T47D (cell line): Measurements from ENCODE around the gene WNK2.
A peak's percentile ranks its signal among the peaks of the same experiment; 100 is the strongest.
"Not testable (repeated sequence)": the region's sequence is repeated elsewhere in the genome, so short reads cannot be mapped to it uniquely, and the experiment has no call there.

ENCODE experiments used
- DNase-seq, 2 experiments: peaks; one replicate each; pipeline versions ENCODE4 v3.0.0 to v3.0.0-alpha.2; 2011 to 2012; ENCODE audit warnings: low read depth in 1 of 2, low spot score in 1 of 2
- JUND ChIP-seq: IDR thresholded peaks from 2 replicates; pipeline ENCODE4 v1.6.1; 2012; ENCODE audit warnings: low read depth
- in situ Hi-C: cut with HindIII; loops from 2 replicates; pipeline ENCODE4 v1.10.0; 2016; ENCODE audit warnings: low sequenced_read_pairs, low pct_unique_long_range_greater_than_20kb

WNK2 gene

DNA sequence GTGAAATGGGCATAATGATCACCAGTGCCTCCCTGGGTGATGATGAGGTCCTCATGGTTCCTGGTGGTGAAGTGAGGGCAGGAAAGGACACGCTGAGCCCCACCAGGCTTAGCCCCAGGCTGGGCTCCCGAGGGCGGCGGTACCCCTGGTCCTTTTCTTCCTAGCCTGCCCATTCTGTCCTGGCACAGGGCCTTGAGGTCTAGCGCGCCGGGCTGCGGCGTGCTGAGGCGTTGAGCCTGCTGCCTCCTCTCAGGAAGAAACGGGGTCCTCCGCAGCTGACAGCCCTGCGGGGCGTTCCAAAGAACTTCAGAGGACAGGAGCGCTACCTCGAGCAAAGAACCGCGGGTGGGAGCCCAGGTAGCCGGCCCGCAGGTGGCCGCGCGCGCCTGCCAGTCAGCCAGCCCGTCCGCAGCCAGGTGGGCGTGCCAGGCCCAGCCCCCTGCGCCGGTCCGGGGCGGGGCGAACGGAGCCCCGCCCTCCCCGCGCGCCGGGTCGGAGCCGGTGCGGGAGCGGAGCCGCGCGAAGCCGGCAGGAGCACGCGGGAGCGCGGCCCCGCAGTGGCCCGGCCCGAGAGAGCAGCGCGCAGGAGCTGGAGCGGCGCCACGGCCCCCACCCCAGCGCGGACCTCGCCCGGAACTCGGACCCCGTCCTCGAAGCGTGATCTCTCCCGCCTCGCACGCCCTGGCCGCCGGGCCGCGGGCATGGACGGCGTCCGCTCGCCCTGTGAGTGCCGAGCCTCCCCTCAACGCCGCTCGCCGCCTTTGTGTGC is at the start of gene WNK2:
Gene WNK2 (plus strand): TSS at position 477 of the 769 bp plus-strand sequence. CDS start 791 bp downstream, outside the sequence.
- DNase-seq: peak; percentile 60 to 88
- TF ChIP-seq JUND: no peak
- in situ Hi-C loops: no loop called here

DNA sequence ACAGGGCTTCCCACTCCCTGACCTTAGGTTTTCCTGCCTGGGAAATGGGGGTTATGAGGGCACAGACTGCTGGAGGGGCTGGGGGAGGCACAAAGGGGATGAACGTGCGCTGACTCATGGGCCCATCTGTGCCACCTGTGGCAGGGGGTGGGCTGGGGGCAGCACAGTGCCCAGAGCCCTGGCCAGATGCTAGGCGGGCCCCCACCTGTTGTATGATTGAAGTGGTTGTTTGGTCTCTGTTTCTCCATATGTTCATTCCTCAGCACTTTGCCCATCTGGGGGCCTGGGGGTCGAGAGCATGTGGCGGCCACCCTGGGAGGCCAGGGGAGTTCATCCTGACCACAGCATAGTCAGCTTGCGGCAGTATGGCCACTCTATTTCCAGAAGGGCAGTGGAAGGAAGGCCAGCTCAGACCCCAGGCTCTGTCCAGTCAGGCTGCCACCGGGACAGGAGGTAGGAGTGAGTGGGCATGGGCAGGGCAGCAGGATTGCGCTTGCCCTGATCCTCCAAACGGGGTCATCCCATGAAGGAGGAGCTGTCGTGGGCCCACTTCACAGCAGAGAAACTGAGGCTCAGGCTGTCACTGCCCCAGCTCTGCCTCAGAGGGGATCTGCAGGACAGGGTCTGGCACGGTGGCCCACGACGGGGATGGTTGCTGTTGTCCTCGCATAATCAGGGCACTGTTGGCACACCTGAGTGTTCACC is 49.0 kb upstream of the WNK2 start:
- TF ChIP-seq JUND: no peak
- in situ Hi-C loops: no loop called here
- no peak for DNase-seq

DNA sequence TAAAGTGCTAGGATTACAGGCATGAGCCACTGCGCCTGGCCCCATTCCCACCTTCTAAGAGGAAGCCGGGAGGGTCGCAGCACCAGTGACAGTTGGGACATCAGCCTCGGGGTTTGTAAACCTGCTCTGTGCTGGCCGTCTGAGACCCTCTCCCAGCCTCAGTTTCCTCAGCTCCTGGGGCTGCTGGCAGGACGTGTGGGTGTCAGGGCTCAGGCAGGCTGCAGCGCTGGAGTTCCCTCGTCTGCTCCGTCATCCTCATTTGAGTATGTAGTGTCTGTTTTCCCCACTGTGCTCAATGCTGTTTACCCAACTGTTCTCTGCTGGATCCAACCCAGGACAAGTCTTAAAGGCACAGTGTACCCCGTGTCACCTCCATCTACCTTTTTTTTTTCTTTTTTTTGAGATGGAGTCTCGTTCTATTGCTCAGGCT is 47.9 kb upstream of the WNK2 start:
- in situ Hi-C loops: no loop called here
- no peak for TF ChIP-seq JUND
- peak in 1 of 2 experiments; percentile 72 for DNase-seq

DNA sequence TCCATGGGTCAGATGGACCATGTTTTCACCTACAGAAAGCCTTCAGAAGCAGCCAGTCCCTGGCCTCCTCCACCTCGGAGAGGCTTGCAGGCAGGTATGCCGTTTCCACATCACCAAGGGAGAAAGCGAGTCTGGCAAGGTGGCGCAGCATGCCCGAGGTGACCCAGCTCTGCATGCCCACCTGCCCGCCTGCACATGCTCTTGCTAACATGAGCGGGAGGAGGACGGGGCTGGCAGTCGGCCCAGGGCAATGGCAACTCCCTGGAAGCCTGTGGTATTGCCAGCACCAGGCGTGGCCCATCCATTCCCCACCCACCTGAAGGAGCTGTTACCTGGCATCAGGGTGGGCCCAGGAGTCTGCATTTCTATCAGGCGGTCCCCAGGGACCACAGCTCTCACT is 46.6 kb upstream of the WNK2 start:
- no peak for TF ChIP-seq JUND
- DNase-seq: no peak
- in situ Hi-C loops: no loop called here

DNA sequence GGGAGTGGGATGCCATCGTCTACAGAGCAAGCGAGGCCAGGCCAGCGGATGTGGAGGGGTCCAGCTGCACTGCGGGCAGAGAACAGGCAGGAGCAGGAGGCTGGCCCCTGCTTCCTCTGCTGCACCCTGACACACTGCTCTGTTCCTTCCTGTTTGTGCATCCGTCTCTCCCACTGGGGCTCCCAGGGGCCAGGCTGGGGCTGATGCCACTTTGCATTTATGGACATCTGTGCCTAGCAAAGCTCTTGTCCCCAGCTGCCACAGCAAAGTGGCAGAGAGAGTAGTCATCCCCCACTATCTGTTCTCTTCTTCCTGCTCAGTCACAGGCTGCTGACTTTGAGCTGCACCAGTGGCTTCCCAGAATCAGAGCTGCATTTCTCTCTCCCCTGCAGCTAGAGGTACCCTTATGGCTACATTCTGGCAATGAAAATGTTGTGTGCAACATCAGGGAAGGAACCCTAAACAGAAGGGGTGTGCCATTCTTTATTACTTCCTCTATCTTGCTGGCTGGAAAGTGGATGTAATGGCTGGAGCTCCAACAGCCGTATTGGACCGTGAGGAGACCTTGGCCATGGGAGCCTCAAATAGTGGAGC is 45.7 kb upstream of the WNK2 start:
- no peak for DNase-seq
- no peak for TF ChIP-seq JUND
- in situ Hi-C loops: no loop called here

DNA sequence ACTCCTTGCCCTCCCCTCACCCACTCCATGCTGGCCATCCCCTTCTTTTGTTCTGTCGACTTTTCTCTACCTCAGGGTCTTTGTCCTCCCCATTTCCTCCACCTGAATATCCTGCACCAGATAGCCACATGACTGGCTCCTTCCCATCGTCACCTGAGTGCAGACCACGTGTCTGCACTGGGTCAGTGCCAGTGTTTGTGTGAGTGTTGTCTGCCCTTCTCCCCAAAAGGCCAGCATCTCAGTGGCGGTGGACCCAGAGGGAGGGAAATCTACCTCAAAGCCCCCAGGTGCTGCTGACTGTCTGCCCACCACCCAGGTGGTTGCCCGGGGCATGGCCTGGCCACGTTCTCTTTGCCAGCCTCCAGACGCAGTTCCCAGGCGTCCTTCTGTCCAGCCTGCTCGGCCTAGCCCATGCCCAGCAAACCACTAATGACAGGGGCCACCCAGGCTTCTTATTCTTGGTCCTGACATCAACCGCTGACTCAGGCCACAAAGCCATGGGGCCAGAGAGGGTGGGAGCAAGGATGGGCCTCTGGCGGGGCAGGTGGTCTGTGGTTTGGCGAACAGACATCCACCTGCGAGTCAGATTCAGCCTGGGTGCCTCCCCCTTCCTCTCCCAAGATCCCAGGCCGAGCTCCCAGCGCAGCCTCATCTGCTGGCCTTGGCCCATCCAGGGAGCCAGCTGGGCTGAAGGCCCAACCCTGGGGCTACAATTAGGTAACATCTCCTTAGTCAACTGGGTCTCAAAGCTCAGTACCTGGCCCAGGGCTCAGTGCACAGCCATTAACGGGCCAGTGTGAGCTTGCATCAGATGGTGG is 44.4 kb upstream of the WNK2 start:
- TF ChIP-seq JUND: no peak
- in situ Hi-C loops: no loop called here
- no peak for DNase-seq

DNA sequence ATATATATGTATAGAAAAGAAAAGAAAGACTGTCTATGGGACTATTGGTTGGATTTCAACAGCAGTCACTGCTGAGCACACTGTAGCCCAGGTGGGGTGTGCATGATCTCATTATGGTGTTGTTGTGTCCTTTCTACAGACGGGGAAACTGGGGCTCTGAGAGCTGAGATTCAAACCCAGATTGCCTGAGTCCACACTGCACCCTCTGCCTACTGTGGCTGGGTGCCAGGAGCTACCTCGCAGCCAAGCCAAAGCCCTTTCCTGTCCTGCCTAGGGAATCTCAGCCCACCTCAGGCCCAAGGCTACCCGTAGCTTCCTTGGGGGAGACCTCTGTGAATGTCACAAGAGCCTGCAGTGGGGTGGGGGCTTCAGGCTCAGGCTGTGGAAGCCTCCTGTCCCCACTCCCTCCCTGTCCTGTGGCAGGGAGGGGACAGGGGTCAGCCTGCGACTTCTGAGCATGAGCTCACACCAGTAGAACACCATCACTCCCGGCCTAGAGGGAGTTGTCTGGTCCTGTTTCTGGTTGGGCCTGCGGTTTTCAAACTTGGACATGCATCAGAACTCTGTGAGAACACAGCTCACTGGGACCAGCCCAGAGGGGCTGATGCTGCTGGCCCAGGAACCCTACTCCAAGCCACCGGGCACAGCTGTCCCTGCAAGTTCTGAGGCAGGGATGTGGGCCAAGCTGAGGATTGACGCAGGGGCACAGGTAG is 42.0 kb upstream of the WNK2 start:
- DNase-seq: peak in 1 of 2 experiments; percentile 29
- in situ Hi-C loops: no loop called here

DNA sequence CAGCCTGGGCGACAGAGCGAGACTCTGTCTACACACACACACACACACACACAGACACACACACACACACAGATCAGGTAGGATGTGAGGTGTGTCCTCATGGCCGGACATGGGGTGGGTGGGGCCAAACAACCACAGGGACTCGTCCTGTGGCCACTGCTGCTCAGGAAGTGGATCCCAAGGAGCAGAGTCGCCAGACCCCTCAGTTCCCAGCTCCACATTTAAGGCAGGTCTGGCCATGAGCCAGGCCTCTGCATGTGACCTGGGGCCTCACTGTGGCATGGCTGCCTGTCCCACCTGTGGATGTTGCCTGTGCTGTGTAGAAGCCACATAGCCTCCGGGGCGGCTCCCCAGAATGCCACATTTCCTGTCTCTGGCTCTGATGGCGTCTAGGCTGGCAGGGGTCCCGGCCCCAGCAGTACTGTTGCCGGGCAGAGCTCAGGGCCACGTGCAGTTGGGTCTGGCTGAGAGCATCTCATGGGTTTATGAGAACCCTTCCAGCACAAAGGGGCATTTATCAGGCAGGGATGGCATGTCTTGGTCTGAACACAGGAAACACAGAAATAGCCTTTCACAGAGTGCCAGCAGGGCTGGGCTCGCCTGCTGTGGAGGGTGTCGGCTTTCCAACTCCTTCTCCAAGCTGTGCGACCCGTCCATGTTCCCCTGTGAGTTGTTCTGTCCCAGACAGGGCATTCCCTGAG is 40.0 kb upstream of the WNK2 start:
- in situ Hi-C loops: no loop called here
- DNase-seq: no peak
- TF ChIP-seq JUND: no peak

More for the DNA sequence above, 42.0 kb upstream of the WNK2 start:
- TF ChIP-seq JUND: no peak

DNA sequence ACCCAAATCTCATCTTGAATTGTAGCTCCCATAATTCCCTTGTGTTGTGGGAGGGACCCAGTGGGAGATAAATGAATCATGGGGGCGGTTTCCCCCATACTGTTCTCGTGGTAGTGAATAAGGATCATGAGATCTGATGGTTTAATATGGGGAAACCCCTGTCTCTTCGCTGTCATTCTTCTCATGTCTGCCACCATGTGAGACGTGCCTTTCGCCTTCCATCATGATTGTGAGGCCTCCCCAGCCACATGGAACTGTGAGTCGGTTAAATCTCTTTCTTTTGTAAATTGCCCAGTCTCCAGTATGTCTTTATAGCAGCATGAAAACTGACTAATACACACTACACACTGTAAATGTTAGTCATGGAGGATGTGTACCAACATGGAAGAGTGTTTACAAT is 37.2 kb upstream of the WNK2 start:
- DNase-seq, in situ Hi-C loops: not testable (repeated sequence)

DNA sequence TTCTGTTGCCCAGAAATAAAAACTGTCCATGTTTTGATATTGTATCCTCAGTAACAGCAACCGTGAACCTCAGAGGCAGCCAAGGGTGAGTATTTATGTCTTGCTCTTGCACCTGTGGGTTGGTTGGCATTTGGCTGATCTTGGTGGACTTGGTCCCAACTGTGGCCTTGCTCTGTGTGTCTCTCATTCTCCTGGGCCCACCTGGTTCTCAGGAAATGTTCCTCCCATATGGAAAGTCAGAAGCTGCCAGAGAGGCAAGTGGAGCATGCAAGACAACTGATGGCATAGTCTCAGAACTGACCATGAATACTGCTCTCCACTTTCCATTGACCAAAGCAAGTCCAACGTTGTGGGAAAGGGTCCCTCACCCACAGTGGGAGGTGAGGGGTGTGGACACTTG is 36.3 kb upstream of the WNK2 start:
- no peak for DNase-seq
- no peak for TF ChIP-seq JUND
- in situ Hi-C loops: no loop called here

DNA sequence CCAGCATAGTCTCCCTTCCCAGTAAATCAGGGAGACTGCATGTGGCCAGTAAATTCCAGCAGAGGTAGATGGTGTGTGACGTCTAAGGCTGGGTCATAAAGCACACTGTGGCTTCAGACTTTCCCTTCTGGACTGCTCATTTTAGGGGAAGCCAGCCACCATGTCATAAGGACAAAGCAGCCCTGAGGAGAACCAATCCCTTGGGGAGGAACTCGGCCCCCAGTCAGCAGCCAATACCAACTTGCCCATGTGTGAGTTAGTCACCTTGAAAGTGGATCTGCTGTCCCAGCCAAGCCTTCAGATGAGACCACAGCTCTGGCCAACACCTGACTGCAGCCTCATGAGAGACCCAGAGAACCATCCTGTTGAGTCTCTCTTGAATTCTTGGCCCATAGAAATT is 35.2 kb upstream of the WNK2 start:
- DNase-seq: no peak
- in situ Hi-C loops: no loop called here
- no peak for TF ChIP-seq JUND

DNA sequence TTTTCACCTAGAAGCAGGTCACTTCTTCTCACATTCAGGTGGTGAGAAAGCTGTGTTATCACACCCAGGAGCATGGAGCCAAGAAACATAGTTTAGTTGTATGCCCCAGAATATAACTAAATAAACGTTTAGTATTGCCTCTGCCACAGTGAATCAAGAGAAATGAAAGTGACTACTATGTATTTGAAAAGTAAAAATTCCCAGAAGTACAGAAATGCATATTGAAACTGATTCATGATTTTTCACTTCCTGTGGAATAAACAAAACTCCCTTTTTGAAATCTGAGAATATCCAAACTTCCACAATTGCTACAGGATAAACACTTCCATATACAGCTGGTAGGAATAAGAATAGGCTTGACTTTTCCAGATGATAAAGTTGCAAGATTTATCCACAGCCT is 34.6 kb upstream of the WNK2 start:
- TF ChIP-seq JUND: no peak
- in situ Hi-C loops: no loop called here
- no peak for DNase-seq
